CD4-positive, alpha-beta T cell treated with Interleukin-21 for 1 hour (primary cell): Measurements from ENCODE around the gene PHTF2.
"Not testable (repeated sequence)": the region's sequence is repeated elsewhere in the genome, so short reads cannot be mapped to it uniquely, and the experiment has no call there.

ENCODE experiments used
- DNase-seq: peaks from one replicate; pipeline ENCODE4 v3.0.0-alpha.2; 2020

Gene PHTF2

DNA sequence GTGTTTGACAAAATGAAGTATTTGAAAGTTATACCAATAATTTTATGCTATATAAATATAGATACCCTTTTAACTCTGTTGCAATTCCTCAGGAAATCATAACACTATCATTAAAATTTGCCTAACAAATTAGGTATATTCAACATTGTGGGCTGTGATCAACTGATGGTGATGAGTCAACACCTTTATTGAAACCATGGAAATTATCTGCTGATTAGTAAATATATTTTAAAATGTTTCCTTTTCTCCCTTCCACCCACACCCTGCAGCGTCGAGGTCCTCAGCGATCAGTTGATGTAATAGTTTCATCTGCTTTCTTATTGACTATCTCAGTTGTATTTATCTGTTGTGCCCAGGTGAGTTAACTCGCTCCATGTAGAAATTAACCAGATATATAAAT, 143.9 kb downstream of the PHTF2 start:
- no peak for DNase-seq

DNA sequence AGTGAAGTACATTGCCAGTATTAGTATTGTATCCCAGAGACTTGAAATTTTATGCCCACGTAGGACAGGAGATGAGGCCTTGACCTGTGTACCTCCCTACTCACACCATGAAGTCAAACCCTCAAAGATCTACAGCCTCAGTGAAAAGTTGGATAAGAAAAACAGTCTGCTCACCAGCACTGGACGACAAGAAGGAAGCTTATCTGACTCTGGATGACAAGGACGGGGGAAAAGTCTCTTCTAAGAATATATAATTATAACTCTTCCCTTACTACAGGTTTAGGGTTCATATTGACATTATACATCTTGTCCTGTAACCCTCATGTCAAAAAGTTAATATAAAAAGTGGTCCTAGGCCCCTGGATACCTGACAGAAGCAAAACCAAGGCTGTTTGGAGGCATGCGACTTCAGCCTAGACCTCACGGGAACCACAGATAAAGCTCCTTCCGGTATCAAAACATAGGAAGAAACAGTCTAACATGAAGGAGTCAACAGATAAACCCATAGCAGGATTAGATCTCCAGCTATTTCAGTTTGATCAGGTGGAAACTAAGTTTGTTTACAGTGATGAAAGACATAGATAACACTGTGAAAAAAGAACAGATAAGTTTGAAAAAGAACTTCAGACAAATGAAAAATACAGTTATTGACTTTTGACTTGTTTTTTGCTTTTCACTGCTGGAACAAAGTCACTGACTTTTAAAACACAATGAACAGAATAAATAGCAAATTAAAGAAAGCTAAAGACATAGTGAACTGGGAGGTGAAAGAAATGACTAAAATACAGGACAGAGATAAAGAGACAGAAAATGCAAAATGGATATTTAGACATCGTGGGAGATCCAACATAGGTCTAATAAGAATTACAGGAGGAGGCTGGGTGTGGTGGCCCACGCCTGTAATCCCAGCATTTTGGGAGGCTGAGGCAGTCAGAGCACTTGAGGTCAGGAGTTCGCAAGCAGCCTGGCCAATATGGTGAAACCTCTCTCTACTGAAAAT, 145.9 kb downstream of the PHTF2 start:
- DNase-seq, result no peak

DNA sequence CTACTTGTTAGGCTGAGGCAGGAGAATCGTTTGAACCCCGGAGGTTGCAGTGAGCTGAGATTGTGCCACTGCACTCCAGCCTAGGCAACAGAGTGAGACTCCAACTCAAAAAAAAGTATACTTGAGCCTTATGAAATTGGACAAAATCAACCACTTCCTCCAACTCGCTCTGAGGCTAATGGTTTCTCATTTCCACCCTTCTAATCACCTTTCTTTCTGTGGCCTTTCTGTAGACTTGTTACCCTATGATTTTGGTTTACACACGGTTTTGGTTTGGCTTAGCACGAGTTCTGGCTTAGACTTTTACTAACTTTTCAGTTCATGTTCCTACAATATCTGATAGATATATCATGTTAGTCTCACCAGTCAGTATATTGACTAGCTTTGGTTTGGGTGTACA, 152.0 kb downstream of the PHTF2 start:
- DNase-seq, result no peak

DNA sequence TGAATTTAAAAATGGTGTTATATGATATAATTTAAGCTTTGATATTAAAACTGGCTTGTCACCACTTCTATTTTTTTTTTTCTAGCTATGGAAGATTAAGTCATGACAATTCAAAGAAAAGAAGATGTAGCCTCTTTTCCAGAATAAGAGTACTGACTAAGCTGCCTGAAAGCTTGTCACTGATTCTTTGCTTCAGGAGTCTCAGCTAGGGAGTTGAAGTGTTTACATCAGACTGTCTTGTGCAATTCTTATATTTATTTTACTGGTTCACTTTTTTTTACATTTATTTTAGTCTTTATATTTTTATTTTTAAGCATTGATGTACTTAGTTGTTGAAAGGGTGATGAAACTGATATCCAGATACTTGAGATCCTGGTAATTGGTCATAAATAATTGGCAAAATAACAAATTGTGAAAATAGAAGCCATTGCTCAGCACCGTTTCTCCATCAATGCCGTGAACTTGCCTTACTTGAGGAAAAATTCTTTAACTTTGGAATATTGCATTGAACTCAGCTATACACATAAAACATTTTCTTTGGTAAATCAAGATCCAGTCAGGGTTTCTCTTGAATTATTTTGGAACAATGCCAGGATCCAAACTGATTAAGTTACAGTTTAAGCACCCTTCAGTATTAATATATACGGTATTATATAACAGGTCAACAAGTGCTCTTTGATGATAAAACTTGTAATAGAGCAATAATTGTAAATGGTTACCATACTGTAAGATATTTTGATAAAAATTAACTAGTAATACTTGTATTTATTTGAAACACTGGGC, 156.4 kb downstream of the PHTF2 start:
- DNase-seq, result no peak

DNA sequence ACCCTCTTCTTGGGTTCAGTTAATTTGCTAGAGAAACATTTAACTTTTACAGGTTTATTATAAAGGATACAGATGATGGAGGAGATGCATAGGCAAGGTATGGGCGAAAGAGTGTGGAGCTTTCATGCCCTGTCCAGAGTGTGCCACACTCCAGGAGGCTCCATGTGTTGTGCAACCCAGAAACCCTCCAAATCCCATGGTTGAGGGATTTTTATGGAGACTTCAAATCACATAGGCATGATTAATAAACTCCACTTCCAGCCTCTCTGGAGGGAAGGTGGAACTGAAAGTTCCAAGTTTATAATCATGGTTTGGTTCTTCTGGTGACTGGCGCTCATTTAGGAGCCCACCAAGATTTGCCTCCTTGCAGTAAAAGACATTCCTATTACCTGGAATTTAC, 159.9 kb downstream of the PHTF2 start:
- no peak for DNase-seq

DNA sequence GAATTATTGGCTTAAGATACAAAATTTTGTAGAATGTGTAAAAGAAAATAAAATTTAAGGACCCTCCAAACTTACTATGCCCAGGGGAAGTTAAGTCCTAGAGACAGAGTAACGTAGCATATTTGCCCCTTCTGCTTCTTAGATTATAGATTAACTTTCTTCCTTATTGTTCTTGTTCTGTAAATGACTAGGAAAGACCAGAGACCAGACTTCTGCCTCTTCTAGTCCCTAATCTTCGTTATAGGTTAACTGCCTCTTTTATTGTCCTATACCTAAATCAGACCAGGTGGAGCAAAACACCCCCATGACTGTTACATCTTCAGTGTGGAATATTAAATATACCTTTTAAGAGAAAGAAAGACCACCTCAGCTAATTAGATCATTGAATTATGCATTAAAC, 160.5 kb downstream of the PHTF2 start:
- DNase-seq, result no peak

DNA sequence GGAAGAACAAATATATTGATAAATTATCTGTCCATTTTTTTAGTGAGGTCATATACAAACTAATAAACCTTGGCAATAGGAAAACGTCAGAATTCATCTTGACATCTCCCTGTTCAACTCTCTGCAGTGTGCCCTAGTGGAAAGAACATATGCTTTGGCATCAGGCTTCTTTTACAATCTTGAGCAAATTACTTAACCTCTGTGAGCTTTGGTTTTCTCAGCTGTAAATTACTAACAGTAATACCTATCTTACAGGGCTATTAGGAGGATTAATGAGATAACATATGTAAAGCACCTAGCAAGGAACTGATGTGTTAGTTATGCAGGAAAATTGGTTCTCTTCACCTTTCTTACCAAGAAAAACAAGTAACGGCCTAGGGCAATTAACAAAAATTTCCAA, 161.8 kb downstream of the PHTF2 start:
- DNase-seq, result no peak

DNA sequence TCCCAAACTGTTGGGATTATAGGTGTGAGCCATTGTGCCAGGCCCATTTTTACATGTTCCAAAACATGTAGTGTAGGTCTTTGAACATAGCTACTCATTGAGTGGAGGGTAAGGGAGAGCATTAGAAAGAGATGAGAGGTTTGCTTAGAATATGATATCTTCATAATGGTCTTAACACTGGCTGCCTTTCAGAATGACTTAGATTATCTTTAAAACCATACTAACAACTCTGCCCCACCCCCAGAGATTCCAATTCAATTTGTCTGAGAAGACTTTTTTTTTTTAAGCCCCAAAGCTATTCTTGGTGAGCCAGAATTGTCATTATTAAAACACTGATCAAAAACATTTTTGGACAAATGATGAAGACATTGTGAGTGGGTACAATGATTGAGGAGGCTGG, 168.9 kb downstream of the PHTF2 start:
- no peak for DNase-seq

DNA sequence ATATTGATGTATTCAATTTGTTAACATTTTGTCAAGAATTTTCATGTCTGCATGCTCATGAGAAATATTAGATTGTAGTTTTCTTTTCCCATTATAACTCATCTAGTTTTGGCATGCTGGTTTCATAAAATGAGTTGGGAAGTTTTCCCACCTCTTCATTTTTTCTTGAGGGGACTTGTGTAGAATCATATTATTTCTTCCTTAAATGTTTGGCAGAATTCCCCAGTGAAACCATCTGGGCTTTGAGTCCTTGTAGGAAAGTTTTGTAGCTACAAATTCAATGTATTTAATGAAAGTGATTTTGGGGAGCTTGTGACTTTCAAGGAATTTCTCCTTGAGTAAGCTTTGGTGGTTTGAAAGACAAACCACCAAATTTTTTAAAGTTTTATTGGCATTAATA, 173.2 kb downstream of the PHTF2 start:
- no peak for DNase-seq

DNA sequence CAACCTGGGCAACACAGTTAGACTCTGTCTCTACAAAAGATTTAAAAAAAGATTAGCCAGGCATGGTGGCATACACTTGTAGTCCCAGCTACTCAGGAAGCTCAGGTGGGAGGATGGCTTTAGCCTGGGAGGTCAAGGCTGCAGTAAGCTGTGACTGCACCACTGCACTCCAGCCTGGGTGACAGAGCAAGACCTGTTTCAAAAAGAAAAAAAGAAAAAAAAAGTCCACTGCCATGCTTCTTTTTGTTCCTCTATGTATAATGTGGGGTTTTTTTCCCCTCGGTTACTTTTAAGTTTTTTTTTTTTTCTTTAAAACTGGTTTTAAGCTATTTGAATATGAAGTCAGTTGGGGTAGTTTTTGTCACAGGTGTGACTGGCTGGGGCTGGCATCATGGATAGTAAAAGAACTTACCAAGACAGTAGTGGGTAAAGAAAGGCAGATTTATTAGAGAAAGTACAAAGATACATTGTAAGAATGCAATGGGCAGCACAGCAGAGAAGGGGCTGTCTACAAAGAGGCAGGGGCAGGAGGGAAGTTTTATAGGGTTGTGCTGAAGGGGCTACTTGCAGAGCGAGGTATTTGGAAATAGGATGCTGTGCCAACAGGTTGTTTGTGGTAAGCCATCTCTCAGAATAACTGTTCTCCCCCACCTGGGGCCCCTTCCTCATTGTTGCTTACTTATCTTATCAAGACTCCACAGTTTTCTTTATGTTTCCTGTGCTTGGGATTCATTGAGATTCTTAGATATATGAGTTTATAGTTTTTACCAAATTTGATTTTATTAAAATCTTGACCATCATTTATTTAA, 177.3 kb downstream of the PHTF2 start:
- no peak for DNase-seq

DNA sequence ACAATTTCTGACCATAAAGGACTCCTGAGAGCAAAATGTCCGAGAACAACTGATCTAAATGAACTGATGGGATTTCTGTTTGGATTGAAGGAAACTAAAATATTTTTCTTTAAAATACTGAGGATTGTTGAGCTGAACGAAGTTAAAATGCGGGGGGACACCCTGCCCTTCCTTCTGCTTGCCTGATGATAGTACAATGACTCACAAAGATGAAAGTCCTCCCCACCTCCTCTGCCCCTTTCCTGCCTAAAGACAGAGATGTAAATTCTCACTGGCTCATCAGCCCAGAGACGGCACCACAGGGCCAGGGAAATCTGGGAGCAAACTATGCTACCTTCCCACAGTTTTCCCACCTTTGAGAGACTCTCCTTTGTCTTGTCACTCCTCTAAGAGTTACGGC, 180.6 kb downstream of the PHTF2 start:
- no peak for DNase-seq

DNA sequence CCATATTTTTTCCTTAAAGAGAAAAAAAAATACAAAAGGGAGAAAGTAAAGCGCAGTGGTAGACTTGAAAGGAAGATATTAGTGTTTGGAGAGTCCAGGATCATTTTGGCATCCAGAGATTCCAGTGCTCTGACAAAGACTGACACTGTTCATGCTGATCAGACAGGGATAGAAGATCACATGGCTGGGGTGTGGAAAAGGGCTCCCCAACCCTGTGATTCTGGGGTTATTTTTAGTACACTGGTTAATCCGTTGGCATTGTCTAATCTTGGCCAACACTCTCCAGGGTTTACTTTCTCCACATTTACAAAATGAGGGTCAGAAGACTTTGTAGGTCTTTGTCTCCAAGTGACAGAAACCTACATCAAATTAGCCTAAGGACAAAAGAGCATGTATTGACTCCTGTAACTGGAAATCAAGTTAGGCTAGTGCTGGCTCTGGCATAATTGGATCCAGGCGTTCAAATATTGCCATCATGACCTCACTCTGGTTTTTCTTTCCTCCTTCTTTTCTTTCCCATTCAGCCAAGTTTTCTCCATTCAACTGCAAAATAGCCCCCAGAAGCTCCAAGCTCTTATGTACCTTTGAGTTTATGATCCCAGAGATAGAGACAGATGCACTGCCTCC, 181.6 kb downstream of the PHTF2 start:
- DNase-seq, result no peak

DNA sequence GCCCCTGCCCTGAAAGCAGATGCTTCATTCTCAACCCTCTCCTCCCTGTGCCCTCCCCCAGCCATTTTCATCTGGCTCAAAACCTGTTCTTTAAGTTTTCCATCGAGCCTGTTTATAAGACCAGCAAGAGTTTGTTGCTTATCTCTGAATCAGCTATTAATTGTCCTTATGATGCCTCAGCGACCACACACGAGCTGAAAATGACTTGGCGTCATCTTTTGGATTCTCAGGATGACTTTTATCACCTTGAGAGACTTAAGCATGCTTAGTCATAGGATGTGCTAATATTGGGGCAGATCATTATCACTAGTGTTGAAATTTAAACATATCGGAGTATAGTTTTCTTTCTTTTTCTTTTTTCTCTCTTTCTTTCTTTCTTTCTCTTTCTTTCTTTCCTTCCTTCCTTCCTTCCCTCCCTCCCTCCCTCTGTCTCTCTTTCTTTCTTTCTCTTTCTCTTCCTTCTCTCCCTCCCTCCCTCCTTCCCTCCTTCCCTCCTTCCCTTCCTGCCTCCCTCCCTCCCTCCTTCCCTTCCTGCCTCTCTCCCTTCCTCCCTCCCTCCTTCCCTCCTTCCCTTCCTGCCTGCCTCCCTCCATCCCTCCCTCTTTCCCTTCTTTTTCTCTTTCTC, 184.5 kb downstream of the PHTF2 start:
- no peak for DNase-seq

DNA sequence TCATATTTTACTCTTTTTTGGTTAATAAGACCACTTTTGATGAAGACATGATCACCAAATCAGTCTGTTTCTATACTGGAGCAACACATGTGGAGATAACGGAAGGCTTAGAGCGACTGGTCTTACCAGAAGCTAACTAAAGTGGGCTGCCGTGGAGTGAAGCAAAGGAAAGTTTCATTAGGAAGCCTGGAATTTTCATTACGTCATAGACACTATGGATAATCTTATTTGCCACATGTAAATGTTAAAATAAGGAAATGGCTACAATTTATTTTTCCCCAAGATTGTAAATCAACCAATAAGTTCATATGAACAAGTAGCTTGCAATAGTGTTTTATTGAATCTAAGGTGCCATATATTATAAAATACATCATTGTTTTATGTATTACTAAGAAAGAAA, 185.4 kb downstream of the PHTF2 start:
- DNase-seq, result no peak

DNA sequence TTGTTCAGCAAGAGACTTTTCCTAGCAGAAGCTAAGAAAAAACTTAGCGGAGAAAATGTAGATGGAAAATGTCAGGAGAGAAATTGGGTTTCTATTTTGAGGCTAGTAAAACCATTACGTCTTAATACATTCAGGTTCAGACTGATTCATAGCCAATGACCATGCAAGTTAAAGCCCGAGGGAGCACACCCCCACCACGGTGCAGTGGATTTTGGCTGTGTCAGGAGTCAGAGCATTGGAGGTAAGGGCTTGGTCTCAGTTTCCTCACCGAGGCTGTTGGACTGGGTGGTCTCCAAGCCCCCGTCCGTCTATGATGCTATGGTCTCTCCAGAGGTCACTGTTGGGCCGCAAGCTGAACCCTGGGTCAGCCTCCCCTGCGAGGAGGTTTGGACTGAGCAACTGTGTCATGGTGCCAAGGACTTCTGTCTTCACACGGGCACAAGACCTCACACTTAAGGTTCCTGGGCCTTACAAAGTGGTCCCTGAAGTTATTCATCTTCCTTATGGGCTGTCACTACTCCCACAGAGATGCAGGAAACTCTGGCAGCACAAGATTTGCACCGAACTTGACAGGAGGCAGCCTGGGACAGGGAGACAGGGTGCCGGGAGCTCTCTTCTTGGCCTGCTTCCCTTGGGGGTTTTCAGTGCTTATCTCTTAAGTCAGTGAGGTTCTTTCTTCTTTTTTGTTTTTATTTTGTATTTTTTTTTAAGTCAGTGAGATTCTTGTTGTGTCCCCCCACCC, 186.8 kb downstream of the PHTF2 start:
- DNase-seq, result no peak

DNA sequence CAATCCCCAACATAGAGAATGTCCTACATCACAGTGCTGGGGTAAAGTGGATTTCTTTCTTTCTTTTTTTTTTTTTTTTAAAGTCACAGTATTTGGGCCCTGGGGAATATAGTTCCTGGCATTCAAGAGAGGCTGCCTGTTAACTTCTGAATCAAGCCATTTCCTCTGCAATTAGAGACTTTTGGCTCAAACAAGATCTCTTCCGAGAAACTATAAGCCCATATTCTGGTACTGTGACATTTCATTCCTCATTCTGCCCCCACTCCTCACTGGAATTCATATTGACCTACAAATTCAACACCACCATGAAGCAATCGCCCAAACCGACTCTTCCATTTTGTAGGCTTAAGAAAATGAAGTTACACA, 187.4 kb downstream of the PHTF2 start:
- no peak for DNase-seq

DNA sequence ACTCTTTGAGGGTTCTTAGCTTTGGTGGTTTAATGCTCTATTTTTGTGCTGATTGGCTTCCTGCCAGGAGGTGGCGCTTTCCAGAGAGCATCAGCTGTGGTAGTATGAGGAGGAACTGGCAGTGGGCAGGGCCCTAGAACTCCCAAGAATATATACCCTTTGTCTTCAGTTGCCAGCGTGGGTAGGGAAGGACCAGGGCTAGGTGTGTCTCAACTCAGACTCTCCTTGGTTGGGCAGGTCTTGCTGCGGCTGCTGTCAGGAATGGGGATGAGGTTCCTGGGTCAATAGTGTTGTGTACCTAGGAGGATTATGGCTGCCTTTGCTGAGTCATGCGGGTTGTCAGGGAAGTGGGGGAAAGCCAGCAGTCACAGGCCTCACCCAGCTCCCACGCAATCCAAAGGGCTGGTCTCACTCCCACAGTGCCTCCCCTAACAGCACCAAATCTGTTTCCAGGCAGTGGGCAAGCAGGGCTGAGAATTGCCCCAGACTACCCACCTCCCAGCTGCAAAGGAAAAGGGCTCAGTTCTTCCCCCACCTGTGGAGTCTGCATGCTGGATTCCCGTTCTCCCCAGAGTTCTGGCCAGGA, 191.5 kb downstream of the PHTF2 start:
- no peak for DNase-seq

DNA sequence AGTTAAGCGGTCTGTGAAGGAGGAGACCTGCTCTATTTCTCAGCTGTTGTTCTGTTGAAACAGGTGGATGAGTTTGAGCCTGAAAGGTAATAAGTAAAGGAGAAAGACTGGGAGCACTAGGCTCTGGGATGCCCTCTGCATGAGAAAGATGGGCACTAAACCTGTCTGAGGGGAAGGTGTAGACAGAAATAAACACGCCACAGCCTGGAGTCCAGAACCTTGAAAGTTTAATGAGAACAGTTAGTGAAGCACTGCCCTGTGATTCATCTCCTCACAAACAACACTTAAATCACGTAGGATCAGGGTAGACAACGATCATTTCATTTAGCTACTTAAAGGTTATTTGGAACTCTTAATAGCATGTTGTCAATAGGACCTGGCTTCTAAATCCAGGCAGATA, 193.1 kb downstream of the PHTF2 start:
- DNase-seq, result no peak

DNA sequence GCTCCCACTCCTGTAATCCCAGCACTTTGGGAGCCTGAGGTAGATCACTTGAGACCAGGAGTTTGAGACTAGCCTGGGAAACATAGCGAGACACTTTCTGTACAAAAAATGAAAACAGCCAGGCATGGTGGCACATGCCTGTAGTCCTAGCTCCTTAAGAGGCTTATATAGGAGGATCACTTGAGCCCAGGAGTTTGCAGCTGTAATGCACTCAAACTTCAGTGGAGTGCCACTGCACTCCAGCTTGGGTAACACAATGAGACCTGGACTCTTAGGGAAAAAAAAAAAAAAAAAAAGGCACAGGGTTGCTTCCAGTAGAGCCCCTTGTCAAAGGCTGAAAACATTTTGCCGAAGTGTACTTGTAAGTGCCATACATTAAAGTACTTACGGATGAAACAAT, 195.3 kb downstream of the PHTF2 start:
- no peak for DNase-seq

DNA sequence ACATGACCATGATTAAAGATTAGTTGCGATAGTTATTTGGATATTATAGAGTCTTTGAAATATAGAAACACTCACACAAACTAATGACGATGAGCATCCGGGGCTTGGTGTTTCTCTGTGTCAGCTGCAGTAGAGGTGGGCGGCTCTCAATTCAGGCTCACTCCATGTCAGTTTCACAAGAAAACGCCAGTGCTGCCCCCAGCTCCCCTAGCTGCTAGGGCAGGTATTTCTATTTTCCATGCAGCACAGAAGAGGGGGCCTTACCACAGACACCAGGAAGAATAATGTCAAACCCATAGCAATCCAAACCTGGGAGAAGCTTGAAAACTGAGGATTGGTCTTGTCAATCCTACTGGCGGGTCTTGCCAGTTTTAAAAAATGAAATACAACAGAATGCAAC, 197.1 kb downstream of the PHTF2 start:
- no peak for DNase-seq

DNA sequence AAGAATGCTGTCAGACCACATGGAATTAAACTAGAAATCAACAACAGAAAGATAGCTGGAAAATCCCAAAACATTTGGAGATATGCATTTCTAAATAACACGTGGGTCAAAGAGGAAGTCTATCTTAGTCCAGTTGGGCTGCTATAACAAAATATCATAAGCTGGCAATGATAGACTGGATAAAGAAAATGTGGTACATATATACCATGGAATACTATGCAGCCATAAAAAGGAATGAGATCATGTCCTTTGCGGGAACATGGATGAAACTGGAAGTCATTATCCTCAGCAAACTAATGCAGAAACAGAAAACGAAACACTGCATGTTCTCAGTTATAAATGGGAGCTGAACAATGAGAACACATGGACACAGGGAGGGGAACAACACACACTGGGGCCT, 200.6 kb downstream of the PHTF2 start:
- DNase-seq, result not testable (repeated sequence)
